Measurements from ENCODE around the gene METRNL. TPM values are rescaled to one million over a fixed set of nuclear protein-coding genes. Genes with fewer than 3 reads are reported as not detected.
"Not testable (repeated sequence)": the region's sequence is repeated elsewhere in the genome, so short reads cannot be mapped to it uniquely, and the experiment has no call there.

The METRNL gene
- total RNA-seq = 100 to 1,000 TPM in 1 of 4 donors, 10 to 100 TPM in 3; 80.3 to 137 (median 87.7) TPM

- H3K9me3 ChIP-seq = no peaks in the 10 kb centered on the region
- WGBS, 2 donors = no CpG with 5 or more reads among the region's 69 CpGs
- peaks cover 0 to 16% (median 0%) of the 10 kb centered on the region in 3 donors for H3K36me3 ChIP-seq
- TF ChIP-seq CTCF (IDR thresholded peaks at IDR 0.05) (no peak), POLR2A (IDR thresholded peaks at IDR 0.05) (peak in 2 of 4 donors; percentile 58 to 69)
- H3K27me3 ChIP-seq = peaks cover 0 to 51% (median 0%) of the 10 kb centered on the region in 4 donors
- H3K4me3 ChIP-seq = peak within 1 kb of the TSS; percentile 61 to 91 (median 80)
- H3K4me1 ChIP-seq = peaks cover 32 to 63% (median 45%) of the 10 kb centered on the region in 3 donors
- no peak for DNase-seq
- intact Hi-C loops (cut with DNase I) = no loop called here
- H3K27ac ChIP-seq = peak within 1 kb of the TSS; percentile 88 to 95 (median 92)
Measured at GRCh38 chr17:83079352-83079747, at the start of gene METRNL. Gene METRNL (plus strand): TSS chr17:83079609. CDS start chr17:83079816, 207 bp downstream.

- no peaks in the 10 kb centered on the region for H3K4me1 ChIP-seq
- H3K27me3 ChIP-seq = no peaks in the 10 kb centered on the region
- WGBS, 2 donors = 81 to 88% methylated on average over 13 to 15 of the region's 23 CpGs
- peaks cover 0 to 24% (median 0%) of the 10 kb centered on the region in 3 donors for H3K36me3 ChIP-seq
- H3K27ac ChIP-seq = no peak overlapping the region
- no peak for DNase-seq
- no peak overlapping the region for H3K4me3 ChIP-seq
- intact Hi-C loops (cut with DNase I) = no loop called here
- TF ChIP-seq CTCF (IDR thresholded peaks at IDR 0.05) = no peak
- TF ChIP-seq POLR2A (IDR thresholded peaks at IDR 0.05) = no peak
- H3K9me3 ChIP-seq = no peaks in the 10 kb centered on the region
Measured at GRCh38 chr17:83030432-83030831, 49.0 kb upstream of the METRNL start.

GRCh38 chr17:83031321-83031945 is 48.0 kb upstream of the METRNL start:
- H3K4me1 ChIP-seq = no peaks in the 10 kb centered on the region
- peaks cover 0 to 32% (median 0%) of the 10 kb centered on the region in 3 donors for H3K36me3 ChIP-seq
- H3K27me3 ChIP-seq = no peaks in the 10 kb centered on the region
- intact Hi-C loops (cut with DNase I) = no loop called here
- DNase-seq = no peak
- H3K4me3 ChIP-seq = no peak overlapping the region
- no peak overlapping the region for H3K27ac ChIP-seq
- TF ChIP-seq POLR2A (IDR thresholded peaks at IDR 0.05) (no peak), CTCF (IDR thresholded peaks at IDR 0.05) (no peak)
- no peaks in the 10 kb centered on the region for H3K9me3 ChIP-seq
- WGBS, 2 donors = 89 to 100% methylated on average over 12 to 14 of the region's 35 CpGs

- intact Hi-C loops (cut with DNase I); H3K27me3 ChIP-seq; H3K4me1 ChIP-seq; H3K4me3 ChIP-seq; H3K27ac ChIP-seq; DNase-seq; H3K9me3 ChIP-seq: not testable (repeated sequence)
- 100% methylated on average over 1 of the region's 33 CpGs; no CpG with 5 or more reads in 1 of the 2 donors for WGBS, 2 donors
- peaks cover 0 to 38% (median 0%) of the 10 kb centered on the region in 3 donors for H3K36me3 ChIP-seq
Measured at GRCh38 chr17:83031946-83032451, 47.4 kb upstream of the METRNL start.

GRCh38 chr17:83032781-83033180 is 46.6 kb upstream of the METRNL start:
- WGBS, 2 donors = 92 to 96% methylated on average over 8 to 18 of the region's 18 CpGs
- TF ChIP-seq CTCF (IDR thresholded peaks at IDR 0.05) (no peak), POLR2A (IDR thresholded peaks at IDR 0.05) (no peak)
- Histone ChIP-seq H3K27ac (no peak overlapping the region), H3K9me3 (no peaks in the 10 kb centered on the region), H3K27me3 (no peaks in the 10 kb centered on the region), H3K4me3 (no peak overlapping the region), H3K36me3 (peaks cover 0 to 46% (median 0%) of the 10 kb centered on the region in 3 donors), H3K4me1 (no peaks in the 10 kb centered on the region)
- no peak for DNase-seq
- intact Hi-C loops (cut with DNase I) = no loop called here

Data from esophagus squamous epithelium (tissue), 5 donors.